Upper lobe of right lung (tissue), 1 donor: ENCODE data around the gene ACACB. TPM values are rescaled to one million over a fixed set of nuclear protein-coding genes. Genes with fewer than 3 reads are reported as not detected.

Experiments
- ATAC-seq: fragments of 200-7000 bp; cut with Tn5 transposase; one replicate; pipeline ENCODE4 v1.9.1; 2020; ENCODE audit warnings: mild to moderate bottlenecking, moderate library complexity
- DNase-seq: peaks from one replicate; pipeline ENCODE4 v3.0.0-alpha.2; 2020
- H3K27ac ChIP-seq: fragments of 200-600 bp; one replicate; pipeline ENCODE4 v1.8.0; 2022
- H3K27me3 ChIP-seq: fragments of 200-600 bp; one replicate; pipeline ENCODE4 v1.8.0; 2022; ENCODE audit warnings: mild to moderate bottlenecking
- H3K36me3 ChIP-seq: fragments of 200-600 bp; one replicate; pipeline ENCODE4 v1.8.0; 2022
- H3K4me1 ChIP-seq: fragments of 200-600 bp; one replicate; pipeline ENCODE4 v1.8.0; 2022
- H3K4me3 ChIP-seq: fragments of 200-600 bp; one replicate; pipeline ENCODE4 v1.8.0; 2022; ENCODE audit warnings: mild to moderate bottlenecking
- H3K9me3 ChIP-seq: fragments of 200-600 bp; one replicate; pipeline ENCODE4 v1.8.0; 2022
- intact Hi-C: fragments of 100-400 bp; cut with DNase I; formaldehyde crosslinking; loops from one replicate; pipeline ENCODE4 v1.11.0; 2022
- total RNA-seq: library from RNA; stranded (reverse); fragmentation: NEBNext Ultra II Directional; extraction: Animal tissue kit (Norgen Biotek cat#: 25700); gene quantifications from one replicate; pipeline ENCODE4 v1.2.1, GENCODE V29; 2021
- TF ChIP-seq, protein P1 (sequence below): fragments of 200-600 bp; IDR thresholded peaks from one replicate; pipeline ENCODE4 v1.8.0; 2022; ENCODE audit warnings: antibody characterized with exemption
- donor health status: DM: no; HTN: yes; CAD: no; lungs with severe emphysema.

The ACACB gene
- total RNA-seq, 1 donor from 2014 or later, result 35.2 TPM

DNA sequence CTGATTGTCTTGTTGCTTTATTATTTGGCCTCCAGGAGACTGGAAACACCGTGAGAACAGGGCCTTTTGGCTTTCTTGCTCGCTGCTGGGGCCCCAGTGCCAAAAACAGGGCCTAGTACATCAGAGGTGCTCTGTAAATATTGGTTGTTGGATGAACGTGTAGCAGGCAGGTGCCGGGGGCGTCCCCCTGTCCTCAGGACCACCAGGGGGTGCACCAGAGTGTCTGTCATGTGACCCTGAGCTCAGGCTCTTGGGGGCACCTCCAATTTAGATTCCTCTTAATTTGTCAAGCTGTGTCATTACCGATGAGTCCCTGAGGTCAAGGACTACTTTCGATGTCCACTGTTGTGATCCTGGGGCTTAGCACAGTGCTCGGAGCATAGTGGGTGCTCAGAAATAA, 87.1 kb downstream of the ACACB start:
- no peak for ATAC-seq
- H3K4me1 ChIP-seq, result no peaks in the 10 kb centered on the region
- H3K27me3 ChIP-seq, result no peaks in the 10 kb centered on the region
- no peaks in the 10 kb centered on the region for H3K9me3 ChIP-seq
- intact Hi-C loops, result no loop called here
- TF ChIP-seq, protein P1, sequence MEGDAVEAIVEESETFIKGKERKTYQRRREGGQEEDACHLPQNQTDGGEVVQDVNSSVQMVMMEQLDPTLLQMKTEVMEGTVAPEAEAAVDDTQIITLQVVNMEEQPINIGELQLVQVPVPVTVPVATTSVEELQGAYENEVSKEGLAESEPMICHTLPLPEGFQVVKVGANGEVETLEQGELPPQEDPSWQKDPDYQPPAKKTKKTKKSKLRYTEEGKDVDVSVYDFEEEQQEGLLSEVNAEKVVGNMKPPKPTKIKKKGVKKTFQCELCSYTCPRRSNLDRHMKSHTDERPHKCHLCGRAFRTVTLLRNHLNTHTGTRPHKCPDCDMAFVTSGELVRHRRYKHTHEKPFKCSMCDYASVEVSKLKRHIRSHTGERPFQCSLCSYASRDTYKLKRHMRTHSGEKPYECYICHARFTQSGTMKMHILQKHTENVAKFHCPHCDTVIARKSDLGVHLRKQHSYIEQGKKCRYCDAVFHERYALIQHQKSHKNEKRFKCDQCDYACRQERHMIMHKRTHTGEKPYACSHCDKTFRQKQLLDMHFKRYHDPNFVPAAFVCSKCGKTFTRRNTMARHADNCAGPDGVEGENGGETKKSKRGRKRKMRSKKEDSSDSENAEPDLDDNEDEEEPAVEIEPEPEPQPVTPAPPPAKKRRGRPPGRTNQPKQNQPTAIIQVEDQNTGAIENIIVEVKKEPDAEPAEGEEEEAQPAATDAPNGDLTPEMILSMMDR, result no peak
- no peak overlapping the region for H3K27ac ChIP-seq
- peaks cover 84% of the 10 kb centered on the region for H3K36me3 ChIP-seq
- no peak overlapping the region for H3K4me3 ChIP-seq
- peak; percentile 22 for DNase-seq

DNA sequence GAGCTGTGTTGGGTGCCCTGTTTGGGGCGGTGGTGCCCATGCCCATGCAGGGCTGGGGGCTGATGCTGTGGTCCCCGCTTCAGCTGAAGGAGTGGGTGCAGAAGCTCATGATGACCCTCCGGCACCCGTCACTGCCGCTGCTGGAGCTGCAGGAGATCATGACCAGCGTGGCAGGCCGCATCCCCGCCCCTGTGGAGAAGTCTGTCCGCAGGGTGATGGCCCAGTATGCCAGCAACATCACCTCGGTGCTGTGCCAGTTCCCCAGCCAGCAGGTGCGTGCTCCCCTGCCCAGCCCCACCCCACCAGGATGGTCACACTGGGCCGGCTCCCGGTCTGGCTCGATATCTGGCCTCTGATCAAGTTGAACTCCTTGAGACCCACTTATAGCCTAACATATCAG, 92.7 kb downstream of the ACACB start:
- intact Hi-C loops, result no loop called here
- peak; percentile 15 for ATAC-seq
- H3K36me3 ChIP-seq, result peaks cover 75% of the 10 kb centered on the region

DNA sequence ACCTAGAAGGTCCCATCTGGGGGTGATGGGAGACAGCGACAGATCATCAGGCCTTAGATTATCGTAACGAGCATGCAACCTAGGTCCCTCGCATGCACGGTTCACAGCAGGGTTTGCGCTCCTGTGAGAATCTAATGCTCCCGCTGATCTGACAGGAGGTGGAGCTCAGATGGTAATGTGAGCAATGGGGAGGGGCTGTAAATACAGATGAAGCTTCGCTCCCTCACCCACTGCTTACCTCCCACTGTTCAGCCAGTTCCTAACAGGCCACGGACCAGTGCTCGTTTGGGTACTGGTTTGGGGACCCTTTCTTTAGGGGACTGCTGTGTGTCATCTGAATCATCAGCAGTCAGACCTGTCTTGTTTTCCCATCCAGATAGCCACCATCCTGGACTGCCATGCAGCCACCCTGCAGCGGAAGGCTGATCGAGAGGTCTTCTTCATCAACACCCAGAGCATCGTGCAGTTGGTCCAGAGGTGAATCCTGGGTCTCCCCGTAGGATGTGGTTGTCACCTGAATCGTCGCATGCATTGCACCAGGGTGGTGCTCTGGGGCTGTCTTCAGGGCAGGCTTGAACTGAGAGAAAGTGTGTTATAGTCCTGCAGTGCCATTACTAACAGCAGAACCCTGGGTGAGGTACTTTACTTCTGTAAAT, 96.2 kb downstream of the ACACB start:
- Histone ChIP-seq H3K9me3 (no peaks in the 10 kb centered on the region), H3K4me1 (no peaks in the 10 kb centered on the region), H3K27ac (no peak overlapping the region), H3K27me3 (no peaks in the 10 kb centered on the region), H3K4me3 (no peak overlapping the region), H3K36me3 (peaks cover 73% of the 10 kb centered on the region)
- ATAC-seq (no peak), DNase-seq (no peak)
- TF ChIP-seq, protein P1, result no peak
- intact Hi-C loops, result no loop called here

More for the DNA sequence above, 92.7 kb downstream of the ACACB start:
- DNase-seq, result no peak
- Histone ChIP-seq H3K27me3 (no peaks in the 10 kb centered on the region), H3K4me3 (no peak overlapping the region), H3K9me3 (no peaks in the 10 kb centered on the region), H3K27ac (no peak overlapping the region), H3K4me1 (no peaks in the 10 kb centered on the region)
- TF ChIP-seq, protein P1, result no peak

DNA sequence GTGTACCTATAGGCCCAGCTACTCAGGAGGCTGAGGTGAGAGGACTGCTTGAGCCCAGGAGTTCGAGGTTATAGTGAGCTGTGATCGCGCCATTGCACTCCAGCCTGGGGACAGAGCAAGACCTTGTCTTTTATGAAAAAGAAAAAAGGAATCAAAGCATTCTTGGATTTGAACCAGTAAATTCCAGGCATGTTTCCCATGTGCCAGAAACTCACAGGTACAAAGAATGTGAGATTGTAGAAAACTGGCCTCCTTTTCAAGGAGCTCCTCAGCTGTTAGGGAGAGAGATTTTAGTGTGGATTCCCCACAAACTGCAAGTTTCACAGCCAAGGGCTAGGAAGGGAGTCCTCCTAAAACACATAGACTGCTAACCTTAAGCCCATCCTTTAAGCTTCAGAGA, 97.7 kb downstream of the ACACB start:
- DNase-seq, result no peak
- Histone ChIP-seq H3K27me3 (no peaks in the 10 kb centered on the region), H3K4me1 (no peaks in the 10 kb centered on the region), H3K36me3 (peaks cover 68% of the 10 kb centered on the region), H3K9me3 (no peaks in the 10 kb centered on the region), H3K27ac (no peak overlapping the region), H3K4me3 (no peak overlapping the region)
- no peak for ATAC-seq
- intact Hi-C loops, result no loop called here
- TF ChIP-seq, protein P1, result no peak

DNA sequence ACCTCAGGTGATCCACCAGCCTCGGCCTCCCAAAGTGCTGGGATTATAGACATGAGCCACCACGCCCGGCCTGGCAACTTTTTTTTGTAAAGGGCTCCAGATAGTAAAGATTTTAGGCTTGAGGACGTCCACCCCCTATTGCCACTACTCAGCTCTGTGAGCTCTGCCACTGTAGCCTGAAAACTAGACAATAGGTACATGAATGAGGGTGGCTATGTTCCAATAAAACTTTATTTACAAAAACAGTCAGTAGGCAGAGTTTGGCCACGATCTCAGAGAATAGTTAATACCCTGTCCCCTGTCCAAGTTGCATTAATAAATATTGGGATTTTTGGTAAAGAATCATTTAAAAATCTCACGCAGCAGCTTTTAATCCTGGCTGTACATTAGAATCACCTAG, 102.6 kb downstream of the ACACB start:
- Histone ChIP-seq H3K4me3 (no peak overlapping the region), H3K4me1 (no peaks in the 10 kb centered on the region), H3K9me3 (no peaks in the 10 kb centered on the region), H3K27me3 (no peaks in the 10 kb centered on the region), H3K36me3 (peaks cover 77% of the 10 kb centered on the region), H3K27ac (no peak overlapping the region)
- ATAC-seq (no peak), DNase-seq (no peak)
- TF ChIP-seq, protein P1, result no peak
- intact Hi-C loops, result no loop called here

DNA sequence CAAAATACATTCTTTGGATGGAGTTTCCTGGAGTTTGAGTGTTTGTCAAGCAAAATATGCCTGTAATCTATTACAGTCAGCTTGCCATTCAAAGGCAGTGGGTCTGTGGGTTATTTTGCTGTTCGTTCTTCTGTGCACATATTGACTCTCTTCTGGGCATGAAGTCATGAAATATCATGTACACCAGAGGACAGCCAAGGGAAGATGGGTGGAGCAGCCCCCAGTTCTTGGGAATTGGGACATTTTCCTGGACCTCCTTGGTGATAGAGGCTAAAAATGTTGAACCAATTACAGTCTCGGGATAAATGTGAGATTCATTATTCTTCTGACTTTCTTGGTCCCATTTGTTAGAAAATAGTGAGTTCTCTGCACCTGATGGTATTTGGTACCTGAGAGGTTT, 103.6 kb downstream of the ACACB start:
- intact Hi-C loops, result no loop called here
- no peak overlapping the region for H3K27ac ChIP-seq
- no peak for ATAC-seq
- H3K4me1 ChIP-seq, result no peaks in the 10 kb centered on the region
- H3K36me3 ChIP-seq, result peaks cover 77% of the 10 kb centered on the region
- no peaks in the 10 kb centered on the region for H3K27me3 ChIP-seq
- no peak for DNase-seq
- TF ChIP-seq, protein P1, result no peak
- H3K4me3 ChIP-seq, result no peak overlapping the region
- H3K9me3 ChIP-seq, result no peaks in the 10 kb centered on the region
